HG03469 (cell line): ENCODE results near the gene CSF1.

Experiments used
- ATAC-seq: cut with Tn5 transposase; IDR thresholded peaks from one replicate; pipeline ENCODE4 v1.9.1; 2021; ENCODE audit warnings: mild to moderate bottlenecking, moderate library complexity, moderate number of reproducible peaks; ENCODE audit not compliant: unreplicated experiment

Gene CSF1

DNA sequence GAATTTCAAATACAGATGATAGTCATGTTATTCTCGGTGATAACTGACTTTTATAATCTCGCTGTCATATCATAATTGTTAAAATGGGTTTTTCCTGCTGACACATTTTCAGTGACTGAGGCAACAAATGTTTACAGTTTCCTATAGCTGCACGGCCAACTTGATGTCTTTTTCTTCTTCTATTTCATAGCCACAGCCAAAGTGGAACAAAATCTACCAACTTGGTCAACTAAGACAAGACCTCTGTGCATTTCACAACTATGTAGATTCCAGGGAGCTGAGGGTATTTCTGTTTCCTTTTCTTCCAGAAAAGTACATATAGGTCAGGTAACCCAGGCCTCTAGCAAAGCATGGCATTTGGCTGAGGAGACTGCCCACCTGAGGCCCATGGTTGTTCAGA lies 63.5 kb downstream of the CSF1 start:
- ATAC-seq: no peak

DNA sequence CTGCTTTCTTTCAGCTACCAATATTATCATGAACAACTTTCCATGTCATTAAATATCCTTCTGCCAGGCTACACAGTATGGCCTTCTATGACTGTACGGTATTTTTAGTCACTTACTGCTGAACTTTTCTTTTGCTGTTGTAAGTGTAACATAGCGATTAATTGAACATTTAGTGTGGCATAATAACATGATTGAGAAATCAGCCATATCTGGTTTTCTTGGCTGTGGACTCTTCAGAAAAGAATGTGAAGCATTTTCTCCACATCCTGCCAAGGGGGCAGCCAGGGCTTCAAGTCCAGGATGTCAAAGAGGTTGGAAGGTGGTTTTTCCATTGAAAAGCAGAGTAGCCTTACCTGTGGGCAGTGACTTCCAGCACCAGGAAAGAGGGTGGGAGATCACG lies 65.1 kb downstream of the CSF1 start:
- ATAC-seq: no peak

- ATAC-seq: no peak
Observed at GRCh38 chr1:109976762-109977161, 66.1 kb downstream of the CSF1 start.

DNA sequence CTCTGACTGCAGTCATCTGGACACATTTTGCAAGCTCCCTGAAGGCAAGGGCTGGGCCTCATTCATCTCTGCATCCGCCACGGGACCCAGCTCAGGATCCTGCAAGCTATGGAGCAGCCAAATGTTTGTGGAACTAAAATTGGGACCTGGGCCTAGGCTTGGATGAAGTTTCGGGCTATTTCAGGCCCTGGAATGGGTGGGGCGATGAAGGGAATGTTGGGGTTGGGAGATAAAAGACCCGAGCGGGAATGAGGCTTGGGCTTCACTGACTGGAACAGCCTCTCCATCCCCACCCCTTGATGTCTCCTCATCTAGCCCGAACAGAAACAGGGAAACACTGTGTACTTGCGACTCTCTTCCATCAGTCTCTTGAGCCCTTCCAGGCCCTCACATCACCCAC lies 66.6 kb downstream of the CSF1 start:
- ATAC-seq: no peak

DNA sequence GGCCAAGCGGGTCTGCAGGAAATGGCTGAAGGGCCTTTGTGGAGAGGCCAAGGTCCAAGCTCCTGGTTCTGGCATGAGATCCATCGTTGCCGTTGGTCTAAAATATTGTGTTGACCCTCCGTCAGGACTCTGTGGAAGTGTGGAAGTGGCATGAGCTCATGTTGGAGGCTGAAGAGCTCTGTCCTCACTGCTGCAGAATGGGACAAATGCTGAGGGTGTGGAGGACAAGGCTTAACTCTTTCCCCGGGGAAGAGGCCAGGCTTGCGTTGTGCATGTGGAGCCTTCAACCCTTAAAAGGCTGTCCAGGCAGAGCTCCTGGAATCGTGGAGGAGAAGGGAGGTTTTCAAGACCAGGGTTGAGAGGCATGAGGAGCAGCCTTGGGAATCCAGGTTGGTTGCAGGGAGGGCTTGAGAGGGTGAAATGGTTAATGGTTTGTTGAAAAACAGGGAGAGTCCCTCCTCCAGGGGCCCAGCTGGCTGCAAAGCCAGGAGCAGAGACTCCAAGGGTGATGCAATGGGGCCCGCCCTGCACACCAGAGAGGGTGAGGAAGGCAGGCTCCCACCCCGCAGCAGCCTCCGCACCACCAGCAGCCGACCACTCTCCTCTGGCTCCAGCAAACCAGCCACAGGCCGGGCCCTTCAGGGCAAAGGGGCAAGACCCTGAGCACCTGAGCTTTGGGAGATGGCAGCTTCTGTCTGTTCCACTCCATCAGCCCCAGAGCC lies 67.2 kb downstream of the CSF1 start:
- no peak for ATAC-seq

- ATAC-seq: no peak
Observed at GRCh38 chr1:109978761-109979488, 68.3 kb downstream of the CSF1 start.

GRCh38 chr1:109979489-109980091 lies 68.9 kb downstream of the CSF1 start:
- no peak for ATAC-seq
